ENCODE measurements around the gene HOTAIR.

GRCh38 chr12:53985994-53986685 lies 11.4 kb upstream of the HOTAIR start:
- TF ChIP-seq, protein P1, sequence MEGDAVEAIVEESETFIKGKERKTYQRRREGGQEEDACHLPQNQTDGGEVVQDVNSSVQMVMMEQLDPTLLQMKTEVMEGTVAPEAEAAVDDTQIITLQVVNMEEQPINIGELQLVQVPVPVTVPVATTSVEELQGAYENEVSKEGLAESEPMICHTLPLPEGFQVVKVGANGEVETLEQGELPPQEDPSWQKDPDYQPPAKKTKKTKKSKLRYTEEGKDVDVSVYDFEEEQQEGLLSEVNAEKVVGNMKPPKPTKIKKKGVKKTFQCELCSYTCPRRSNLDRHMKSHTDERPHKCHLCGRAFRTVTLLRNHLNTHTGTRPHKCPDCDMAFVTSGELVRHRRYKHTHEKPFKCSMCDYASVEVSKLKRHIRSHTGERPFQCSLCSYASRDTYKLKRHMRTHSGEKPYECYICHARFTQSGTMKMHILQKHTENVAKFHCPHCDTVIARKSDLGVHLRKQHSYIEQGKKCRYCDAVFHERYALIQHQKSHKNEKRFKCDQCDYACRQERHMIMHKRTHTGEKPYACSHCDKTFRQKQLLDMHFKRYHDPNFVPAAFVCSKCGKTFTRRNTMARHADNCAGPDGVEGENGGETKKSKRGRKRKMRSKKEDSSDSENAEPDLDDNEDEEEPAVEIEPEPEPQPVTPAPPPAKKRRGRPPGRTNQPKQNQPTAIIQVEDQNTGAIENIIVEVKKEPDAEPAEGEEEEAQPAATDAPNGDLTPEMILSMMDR (IDR thresholded peaks at IDR 0.05; ENCODE audit: insufficient read depth, low read depth, low read length): no peak
- peak; percentile 82 for TF ChIP-seq EZH2 (IDR thresholded peaks at IDR 0.05; ENCODE audit: insufficient read depth, low read length)

Measured in astrocyte (in vitro differentiated cells and primary cell).